SK-N-SH (cell line): ENCODE results near the gene OR4K13. TPM values are rescaled to one million over a fixed set of nuclear protein-coding genes. Genes with fewer than 3 reads are reported as not detected.

Source experiments
- CTCF ChIA-PET: fragments of 300-600, 350-600 bp; formaldehyde crosslinking; extraction: SDS; loops from one replicate; lab custom pipeline; 2021; lab: Yijun Ruan, JAX
- POLR2A ChIA-PET: fragments of 350-600 bp; sonication (Branson Sonifier 250); formaldehyde crosslinking; extraction: SDS; loops from one replicate; lab custom pipeline; 2020; ENCODE audit warnings: antibody characterized with exemption, inconsistent platforms; lab: Yijun Ruan, JAX
- DNase-seq: peaks from one replicate; pipeline ENCODE4 v3.0.0; 2012
- H2AFZ ChIP-seq: fragments of 200-600 bp; sonication (generic); 2 replicates; pipeline ENCODE4 v1.8.1; 2016; ENCODE audit warnings: antibody characterized with exemption, mild to moderate bottlenecking, low read depth
- H3F3A ChIP-seq: fragments of 200-600 bp; sonication (generic); replicated peaks from 2 replicates; pipeline ENCODE3; 2016; ENCODE audit warnings: antibody characterized with exemption, mild to moderate bottlenecking; ENCODE audit not compliant: insufficient read depth
- H3K27ac ChIP-seq, 2 experiments: fragments of 200-500 bp in 1 of 2; fragments of 200-600 bp in 1 of 2; sonication (Bioruptor generic) in 1 of 2; sonication (generic), shearing (Covaris generic) in 1 of 2; 2 replicates each; pipeline versions ENCODE4 v1.5.1 to v1.6.1; 2014 to 2016; ENCODE audit warnings: low read depth in 2 of 2, inconsistent platforms in 1 of 2, low read length in 1 of 2, mild to moderate bottlenecking in 1 of 2, mixed read lengths in 1 of 2
- H3K27me3 ChIP-seq: fragments of 200-600 bp; sonication (generic), shearing (Covaris generic); 2 replicates; pipeline ENCODE4 v1.6.1; 2016; ENCODE audit warnings: mixed run types; ENCODE audit not compliant: insufficient read depth
- H3K36me3 ChIP-seq, 2 experiments: fragments of 200-500 bp in 1 of 2; fragments of 200-600 bp in 1 of 2; sonication (Bioruptor generic) in 1 of 2; sonication (generic) in 1 of 2; replicated peaks in 1 of 2; 2 replicates each; pipeline versions ENCODE3 to v1.5.1; 2014 to 2016; ENCODE audit warnings: low read length in 1 of 2, mild to moderate bottlenecking in 1 of 2; ENCODE audit not compliant: insufficient read depth in 2 of 2, control insufficient read depth in 1 of 2
- H3K4me1 ChIP-seq, 2 experiments: fragments of 200-500 bp in 1 of 2; fragments of 200-600 bp in 1 of 2; sonication (Bioruptor generic) in 1 of 2; sonication (generic), shearing (Covaris generic) in 1 of 2; 2 replicates each; pipeline versions ENCODE4 v1.5.1 to v1.6.1; 2014 to 2016; ENCODE audit warnings: low read depth in 1 of 2, low read length in 1 of 2, mixed run types in 1 of 2; ENCODE audit not compliant: insufficient read depth in 2 of 2, control insufficient read depth in 1 of 2
- H3K4me2 ChIP-seq: fragments of 200-600 bp; sonication (generic), shearing (Covaris generic); 2 replicates; pipeline ENCODE4 v1.6.1; 2017; ENCODE audit warnings: mixed run types
- H3K4me3 ChIP-seq, 2 experiments: fragments of 200-500 bp in 1 of 2; fragments of 200-600 bp in 1 of 2; sonication (Bioruptor generic) in 1 of 2; sonication (generic), shearing (Covaris generic) in 1 of 2; 2 replicates each; pipeline versions ENCODE4 v1.5.1 to v1.8.1; 2014 to 2016; ENCODE audit warnings: low read depth in 2 of 2, inconsistent platforms in 1 of 2, low read length in 1 of 2, mild to moderate bottlenecking in 1 of 2, mixed read lengths in 1 of 2, moderate library complexity in 1 of 2
- H3K79me2 ChIP-seq: fragments of 200-600 bp; sonication (generic); 2 replicates; pipeline ENCODE4 v1.8.1; 2017; ENCODE audit warnings: mild to moderate bottlenecking; ENCODE audit not compliant: insufficient read depth
- H3K9ac ChIP-seq: fragments of 200-600 bp; sonication (generic); 2 replicates; pipeline ENCODE4 v1.6.1; 2017; ENCODE audit warnings: mixed run types
- H3K9me2 ChIP-seq: fragments of 200-600 bp; sonication (generic); 2 replicates; pipeline ENCODE4 v1.6.1; 2017; ENCODE audit warnings: mixed run types
- H3K9me3 ChIP-seq: fragments of 200-600 bp; sonication (generic); 2 replicates; pipeline ENCODE4 v1.6.1; 2017; ENCODE audit warnings: mixed run types, mild to moderate bottlenecking, moderate library complexity
- H4K20me1 ChIP-seq: fragments of 200-600 bp; sonication (generic); 2 replicates; pipeline ENCODE4 v1.6.1; 2017; ENCODE audit warnings: mild to moderate bottlenecking, mixed run types; ENCODE audit not compliant: insufficient read depth
- CHD2 ChIP-seq: fragments of 150-350 bp; IDR thresholded peaks from 2 replicates; pipeline ENCODE4 v1.6.1; 2018; ENCODE audit warnings: low read length; ENCODE audit not compliant: partially characterized antibody
- EP300 ChIP-seq, 2 experiments: IDR thresholded peaks; 2 replicates each; pipeline versions ENCODE4 v1.4.0 to v1.6.1; 2012; ENCODE audit warnings: borderline replicate concordance in 1 of 2, low read depth in 1 of 2, low read length in 1 of 2
- FOSL2 ChIP-seq: IDR thresholded peaks from 2 replicates; pipeline ENCODE4 v1.4.0; 2012; ENCODE audit warnings: low read depth, mild to moderate bottlenecking, moderate library complexity, borderline replicate concordance
- FOXJ3 ChIP-seq: sonication (generic); formaldehyde crosslinking; IDR thresholded peaks from 2 replicates; pipeline ENCODE4 v1.5.1; 2020; ENCODE audit warnings: mild to moderate bottlenecking, missing genetic modification reagents
- GATA2 ChIP-seq: sonication (generic); formaldehyde crosslinking; IDR thresholded peaks from 2 replicates; pipeline ENCODE4 v1.5.0; 2020; ENCODE audit warnings: mild to moderate bottlenecking, missing genetic modification reagents
- PBX3 ChIP-seq: IDR thresholded peaks from 2 replicates; pipeline ENCODE4; 2012
- POLR2AphosphoS5 ChIP-seq: IDR thresholded peaks from 2 replicates; pipeline ENCODE4 v1.6.1; 2012; ENCODE audit warnings: low read depth, low read length
- RAD21 ChIP-seq: IDR thresholded peaks from 2 replicates; pipeline ENCODE4 v1.6.1; 2012; ENCODE audit warnings: mild to moderate bottlenecking, low read length
- RCOR1 ChIP-seq: fragments of 150-350 bp; IDR thresholded peaks from 2 replicates; pipeline ENCODE4 v1.6.1; 2017; ENCODE audit warnings: antibody characterized with exemption, low read length
- REST ChIP-seq: IDR thresholded peaks from 2 replicates; pipeline ENCODE4 v1.6.1; 2012; ENCODE audit warnings: mild to moderate bottlenecking, low read depth, low read length, moderate library complexity
- RXRA ChIP-seq: IDR thresholded peaks from 2 replicates; pipeline ENCODE4 v1.4.0; 2012; ENCODE audit warnings: low read depth, mild to moderate bottlenecking, borderline replicate concordance
- SIN3A ChIP-seq: IDR thresholded peaks from 2 replicates; pipeline ENCODE4 v1.6.1; 2012; ENCODE audit warnings: low read depth, mild to moderate bottlenecking, low read length, moderate library complexity, borderline replicate concordance
- SMC3 ChIP-seq: IDR thresholded peaks from 2 replicates; pipeline ENCODE4 v1.6.1; 2012; ENCODE audit warnings: low read depth, low read length, improper control_type of control experiment
- TAF1 ChIP-seq: IDR thresholded peaks from 2 replicates; pipeline ENCODE4 v1.6.1; 2012; ENCODE audit warnings: low read depth, mild to moderate bottlenecking, low read length, moderate library complexity, borderline replicate concordance
- ZBTB33 ChIP-seq: IDR thresholded peaks from 2 replicates; pipeline ENCODE4 v1.4.0; 2012; ENCODE audit warnings: low read depth, borderline replicate concordance
- WGBS: methylation state at CpG from one replicate; pipeline ENCODE4 v1.1.6; 2017; ENCODE audit warnings: low lambda C conversion rate; 5-methylcytosine and 5-hydroxymethylcytosine counted together
- polyA plus RNA-seq, 3 experiments: library from polyadenylated mRNA; depleted of rRNA; stranded (reverse); fragments of >200 nt; gene quantifications; 2 replicates each; pipeline ENCODE4 v1.2.3, GENCODE V29; 2012

The OR4K13 gene
- not detected in 2 replicates for polyA plus RNA-seq (2012; rRNA removed)
- not detected in 2 replicates for polyA plus RNA-seq (2012; cell fraction: cytosol; rRNA removed)
- not detected in 2 replicates for polyA plus RNA-seq (2012; cell fraction: nucleus; rRNA removed)

GRCh38 chr14:20035938-20036337, at the start of gene OR4K13:
Gene OR4K13, minus strand, starts transcription at chr14:20036038. Its CDS starts 1,280 bp downstream, at chr14:20034758.
- Histone ChIP-seq H3K4me1 (no peaks in the 10 kb centered on the region), H3K9me3 (no peaks in the 10 kb centered on the region), H3K9ac (no peak within 1 kb of the TSS), H3K79me2 (no peaks in the 10 kb centered on the region), H3K27me3 (no peaks in the 10 kb centered on the region), H4K20me1 (no peaks in the 10 kb centered on the region), H3K4me2 (no peak within 1 kb of the TSS), H3F3A (no peaks in the 10 kb centered on the region)
- ChIA-PET POLR2A (no interaction called here), CTCF (interaction anchor here (1.4 kb wide), 1 partner anchor 11 kb away, joined by 4 read pairs; no protein-coding TSS in a partner anchor)
- no peak for DNase-seq
- WGBS: 16% methylated on average over 4 of the region's 4 CpGs
- TF ChIP-seq PBX3 (no peak), ZBTB33 (no peak)
- TF ChIP-seq, all 33 proteins: peak for 0
- Histone ChIP-seq H3K4me3 (no peak within 1 kb of the TSS), H2AFZ (no peak within 1 kb of the TSS), H3K27ac (no peak within 1 kb of the TSS), H3K36me3 (no peaks in the 10 kb centered on the region), H3K9me2 (no peaks in the 10 kb centered on the region)

GRCh38 chr14:20059745-20060144, 23.9 kb upstream of the OR4K13 start, which contains the start of gene OR4L1:
Gene OR4L1, plus strand, starts transcription at chr14:20060045. Its CDS starts 0 bp downstream, at chr14:20060045.
- DNase-seq: no peak
- Histone ChIP-seq H3K27me3 (no peaks in the 10 kb centered on the region), H3K79me2 (no peaks in the 10 kb centered on the region), H3K9ac (no peak within 1 kb of the TSS), H3K9me2 (no peaks in the 10 kb centered on the region), H3K4me1 (no peaks in the 10 kb centered on the region)
- CTCF ChIA-PET: no interaction called here
- TF ChIP-seq RAD21: no peak
- TF ChIP-seq SMC3: no peak
- no peak for TF ChIP-seq SIN3A
- no peak for TF ChIP-seq GATA2
- TF ChIP-seq RCOR1: no peak
- TF ChIP-seq, all 33 proteins: peak for 0
- Histone ChIP-seq H3K36me3 (no peaks in the 10 kb centered on the region), H2AFZ (no peak within 1 kb of the TSS), H3K27ac (no peak within 1 kb of the TSS), H3K4me3 (no peak within 1 kb of the TSS), H3K4me2 (no peak within 1 kb of the TSS), H4K20me1 (no peaks in the 10 kb centered on the region), H3K9me3 (no peaks in the 10 kb centered on the region), H3F3A (no peaks in the 10 kb centered on the region)
- 1% methylated on average over 2 of the region's 2 CpGs for WGBS
- POLR2A ChIA-PET: no interaction called here

GRCh38 chr14:20048202-20048601, 12.4 kb upstream of the OR4K13 start:
- no peaks in the 10 kb centered on the region for H3K4me1 ChIP-seq
- WGBS: 0% methylated on average over 1 of the region's 1 CpG
- no peaks in the 10 kb centered on the region for H3K9me2 ChIP-seq
- H3K4me3 ChIP-seq: no peak overlapping the region
- H3K27ac ChIP-seq: no peak overlapping the region
- DNase-seq: no peak
- H3K36me3 ChIP-seq: no peaks in the 10 kb centered on the region
- no peaks in the 10 kb centered on the region for H3K27me3 ChIP-seq
- H3K9ac ChIP-seq: no peak overlapping the region
- H3K9me3 ChIP-seq: no peaks in the 10 kb centered on the region
- H3K79me2 ChIP-seq: no peaks in the 10 kb centered on the region
- no peak overlapping the region for H2AFZ ChIP-seq
- H3K4me2 ChIP-seq: no peak overlapping the region
- H4K20me1 ChIP-seq: no peaks in the 10 kb centered on the region
- CTCF ChIA-PET: interaction anchor here (0.6 kb wide), 1 partner anchor 21 kb away, joined by 3 read pairs; no protein-coding TSS in a partner anchor
- POLR2A ChIA-PET: no interaction called here
- no peaks in the 10 kb centered on the region for H3F3A ChIP-seq
- TF ChIP-seq RXRA (no peak), POLR2AphosphoS5 (no peak), CHD2 (no peak), FOXJ3 (CRISPR knock-in tag) (no peak), FOSL2 (no peak), EP300 (IDR thresholded peaks at IDR 0.05; ENCODE audit: borderline replicate concordance in 1 of 2, low read depth in 1 of 2, low read length in 1 of 2) (no peak), REST (no peak), RAD21 (no peak), TAF1 (no peak)
